Mesenchymal stem cell (in vitro differentiated cells and primary cell): Measurements from ENCODE around the gene SPOUT1.

Experiments
- DNase-seq: peaks from one replicate; pipeline ENCODE4 v3.0.0-alpha.2; 2013
- H2AFZ ChIP-seq: one replicate; pipeline ENCODE4 v1.6.1; 2013; ENCODE audit warnings: low read depth, mild to moderate bottlenecking, control low read depth, inconsistent platforms, low read length, moderate library complexity
- H2AK5ac ChIP-seq: 2 replicates; pipeline ENCODE4 v1.6.1; 2013; ENCODE audit warnings: low read length, moderate library complexity, mild to moderate bottlenecking, inconsistent platforms; ENCODE audit not compliant: severe bottlenecking
- H2BK120ac ChIP-seq: one replicate; pipeline ENCODE4 v1.6.1; 2013; ENCODE audit warnings: low read depth, mild to moderate bottlenecking, inconsistent platforms, low read length, moderate library complexity
- H2BK12ac ChIP-seq, 2 experiments: one replicate each; pipeline ENCODE4 v1.6.1; 2013; ENCODE audit warnings: inconsistent platforms in 2 of 2, low read length in 2 of 2, mild to moderate bottlenecking in 2 of 2, moderate library complexity in 2 of 2, control low read depth in 1 of 2
- H2BK15ac ChIP-seq: one replicate; pipeline ENCODE4 v1.6.1; 2013; ENCODE audit warnings: mild to moderate bottlenecking, low read depth, inconsistent platforms; ENCODE audit not compliant: poor library complexity, severe bottlenecking
- H2BK5ac ChIP-seq: 2 replicates; pipeline ENCODE4 v1.6.1; 2013; ENCODE audit warnings: low read depth, mild to moderate bottlenecking, low read length, control low read depth, inconsistent platforms; ENCODE audit not compliant: poor library complexity, severe bottlenecking
- H3K14ac ChIP-seq, 2 experiments: one replicate each; pipeline ENCODE4 v1.6.1; 2013; ENCODE audit warnings: inconsistent platforms in 2 of 2, low read length in 2 of 2, control low read depth in 1 of 2, mild to moderate bottlenecking in 1 of 2, moderate library complexity in 1 of 2
- H3K18ac ChIP-seq, 2 experiments: one replicate each; pipeline ENCODE4 v1.6.1; 2013; ENCODE audit warnings: inconsistent platforms in 2 of 2, low read length in 2 of 2, control low read depth in 1 of 2, low read depth in 1 of 2, mild to moderate bottlenecking in 1 of 2
- H3K23ac ChIP-seq, 2 experiments: one replicate each; pipeline ENCODE4 v1.6.1; 2013; ENCODE audit warnings: inconsistent platforms in 2 of 2, low read length in 2 of 2, mild to moderate bottlenecking in 2 of 2, moderate library complexity in 2 of 2, control low read depth in 1 of 2
- H3K27ac ChIP-seq: 2 replicates; pipeline ENCODE4 v1.5.1; 2013; ENCODE audit warnings: mild to moderate bottlenecking, moderate library complexity, low read length, control low read depth, inconsistent platforms; ENCODE audit not compliant: poor library complexity, severe bottlenecking
- H3K27me3 ChIP-seq, 2 experiments: 2 replicates each; pipeline versions ENCODE4 v1.6.1 to v1.7.0; 2013; ENCODE audit warnings: low read length in 2 of 2, mild to moderate bottlenecking in 2 of 2, moderate library complexity in 2 of 2, control low read depth in 1 of 2, inconsistent platforms in 1 of 2; ENCODE audit not compliant: control insufficient read depth in 1 of 2, insufficient read depth in 1 of 2
- H3K36me3 ChIP-seq, 2 experiments: 2 replicates each; pipeline versions ENCODE4 v1.6.1 to v1.7.0; 2013; ENCODE audit warnings: low read length in 2 of 2, control low read depth in 1 of 2, inconsistent platforms in 1 of 2, low read depth in 1 of 2, mild to moderate bottlenecking in 1 of 2; ENCODE audit not compliant: insufficient read depth in 2 of 2, control insufficient read depth in 1 of 2
- H3K4ac ChIP-seq, 2 experiments: one replicate each; pipeline ENCODE4 v1.6.1; 2013; ENCODE audit warnings: inconsistent platforms in 2 of 2, low read length in 2 of 2, mild to moderate bottlenecking in 2 of 2, moderate library complexity in 2 of 2, control low read depth in 1 of 2, low read depth in 1 of 2
- H3K4me1 ChIP-seq: 2 replicates; pipeline ENCODE4 v1.6.1; 2013; ENCODE audit warnings: low read depth, low read length, control low read depth; ENCODE audit not compliant: control insufficient read depth, insufficient read depth
- H3K4me2 ChIP-seq: 2 replicates; pipeline ENCODE4 v1.6.1; 2013; ENCODE audit warnings: low read length, mild to moderate bottlenecking, inconsistent platforms; ENCODE audit not compliant: poor library complexity, severe bottlenecking
- H3K4me3 ChIP-seq, 2 experiments: 2 replicates each; pipeline versions ENCODE4 v1.5.1 to v1.7.0; 2013; ENCODE audit warnings: low read length in 2 of 2, mild to moderate bottlenecking in 2 of 2, control low read depth in 1 of 2, low read depth in 1 of 2; ENCODE audit not compliant: insufficient read depth in 1 of 2
- H3K79me1 ChIP-seq: replicated peaks from 2 replicates; pipeline ENCODE4 v1.6.1; 2013; ENCODE audit warnings: mild to moderate bottlenecking, control low read depth, low read length, inconsistent platforms; ENCODE audit not compliant: poor library complexity, severe bottlenecking
- H3K9ac ChIP-seq: 2 replicates; pipeline ENCODE4 v1.7.0; 2013; ENCODE audit warnings: mild to moderate bottlenecking, low read length, moderate library complexity
- H3K9me3 ChIP-seq: 2 replicates; pipeline ENCODE4 v1.7.0; 2013; ENCODE audit warnings: mild to moderate bottlenecking, low read length; ENCODE audit not compliant: control insufficient read depth
- H4K8ac ChIP-seq: one replicate; pipeline ENCODE4 v1.6.1; 2013; ENCODE audit warnings: inconsistent platforms, mild to moderate bottlenecking, low read length, moderate library complexity
- H4K91ac ChIP-seq: one replicate; pipeline ENCODE4 v1.6.1; 2013; ENCODE audit warnings: mild to moderate bottlenecking, low read length, inconsistent platforms
- WGBS: methylation state at CpG from one replicate; pipeline ENCODE4 v1.1.7; 2013; ENCODE audit warnings: mixed read lengths; 5-methylcytosine and 5-hydroxymethylcytosine counted together

The SPOUT1 gene

GRCh38 chr9:128838338-128838737, 8.7 kb upstream of the SPOUT1 start:
- Histone ChIP-seq H4K8ac (no peak overlapping the region), H3K4me3 (no peak overlapping the region), H2BK15ac (no peak overlapping the region), H2BK5ac (no peak overlapping the region), H3K9ac (no peak overlapping the region), H2AK5ac (no peak overlapping the region), H3K18ac (no peak overlapping the region), H2AFZ (no peak overlapping the region), H3K27me3 (no peaks in the 10 kb centered on the region), H3K9me3 (no peaks in the 10 kb centered on the region), H3K36me3 (peaks cover 24 to 41% of the 10 kb centered on the region in 2 experiments), H2BK12ac (no peak overlapping the region), H3K4me2 (no peak overlapping the region), H3K23ac (no peak overlapping the region), H3K14ac (no peak overlapping the region), H3K4me1 (peaks cover 5% of the 10 kb centered on the region), H4K91ac (no peak overlapping the region), H3K27ac (no peak overlapping the region), H2BK120ac (no peak overlapping the region), H3K4ac (no peak overlapping the region), H3K79me1 (peaks cover 2% of the 10 kb centered on the region)
- DNase-seq: no peak
- 86% methylated on average over 2 of the region's 3 CpGs for WGBS

DNA sequence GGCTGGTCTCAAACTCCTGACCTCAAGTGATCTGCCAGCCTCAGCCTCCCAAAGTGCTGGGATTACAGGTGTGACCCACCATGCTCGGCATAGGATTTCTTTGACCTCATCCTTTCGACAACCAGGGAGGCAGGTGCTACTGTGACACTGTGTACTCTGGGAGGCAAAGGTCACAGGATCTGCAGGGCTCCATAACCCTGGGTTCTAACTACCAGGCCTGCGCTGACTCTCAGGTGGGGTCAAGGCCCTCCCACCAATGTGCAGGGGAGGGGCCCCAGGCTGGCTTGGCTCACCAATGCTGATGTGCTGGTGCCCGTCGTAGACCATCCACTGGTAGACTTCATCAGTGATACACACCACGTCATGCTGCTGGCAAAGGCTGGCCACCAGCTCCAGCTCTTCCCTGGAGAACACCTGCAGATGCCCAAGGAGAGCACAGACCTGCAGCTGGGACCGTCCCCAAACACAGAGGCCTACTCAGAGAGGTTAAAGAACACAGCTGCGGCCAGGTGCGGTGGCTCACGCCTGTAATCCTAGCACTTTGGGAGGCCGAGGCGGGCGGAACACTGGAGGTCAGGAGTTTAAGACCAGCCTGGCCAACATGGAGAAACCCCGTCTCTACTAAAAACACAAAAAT, 7.0 kb upstream of the SPOUT1 start:
- no peak overlapping the region for H2AK5ac ChIP-seq
- 85% methylated on average over 14 of the region's 14 CpGs for WGBS

DNA sequence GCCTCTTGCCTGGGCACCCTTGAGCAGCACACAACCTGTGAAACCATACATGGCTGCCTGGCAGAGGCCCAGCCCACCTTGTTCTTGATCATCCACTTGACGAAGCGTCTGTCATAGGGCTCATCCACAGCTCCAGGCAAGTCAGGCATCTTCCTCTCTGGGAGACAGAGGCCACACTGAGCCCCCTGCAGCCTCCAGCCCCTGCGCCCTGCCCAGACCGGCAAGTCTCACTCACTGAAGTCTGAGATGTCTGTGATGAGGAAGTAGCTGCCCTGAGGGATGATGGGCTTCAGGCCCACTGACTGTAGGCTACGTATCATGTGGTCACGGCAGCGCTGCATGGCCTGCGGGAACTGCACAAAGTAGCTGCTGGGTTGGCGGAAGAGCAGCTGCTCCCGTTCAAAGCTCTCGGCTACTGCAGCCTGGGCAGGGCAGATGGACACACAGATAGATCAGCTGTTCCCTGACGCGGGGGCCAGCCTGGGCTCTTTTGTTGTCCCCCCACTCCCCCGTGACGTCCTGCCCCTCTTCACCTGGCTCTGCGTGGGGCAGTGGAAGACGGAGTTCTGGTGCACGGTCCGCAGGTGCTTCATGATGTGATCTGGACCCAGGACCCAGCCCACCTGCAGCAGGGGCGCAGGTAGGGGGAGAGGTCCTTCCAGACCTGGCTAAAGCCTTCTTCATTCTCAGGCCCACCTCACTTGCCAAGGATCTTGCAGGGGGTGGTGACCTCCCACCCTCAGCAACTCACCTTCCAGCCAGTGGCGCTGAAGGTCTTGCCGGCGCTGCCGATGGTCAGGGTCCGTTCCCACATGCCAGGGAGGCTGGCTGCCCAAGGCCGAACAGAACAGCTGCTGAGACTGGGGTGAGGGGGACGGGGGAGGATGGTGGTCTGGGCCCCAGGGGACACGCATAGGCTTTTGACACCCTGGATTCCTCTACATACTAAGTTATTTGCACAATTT, 5.9 kb upstream of the SPOUT1 start:
- Histone ChIP-seq H3K36me3 (peaks cover 24 to 39% of the 10 kb centered on the region in 2 experiments), H2BK120ac (no peak overlapping the region), H3K9me3 (no peaks in the 10 kb centered on the region), H2AK5ac (no peak overlapping the region), H2BK15ac (no peak overlapping the region), H3K4ac (no peak overlapping the region), H3K23ac (no peak overlapping the region), H2BK12ac (no peak overlapping the region), H3K9ac (no peak overlapping the region), H3K27ac (no peak overlapping the region), H3K4me3 (no peak overlapping the region), H2BK5ac (no peak overlapping the region), H4K91ac (no peak overlapping the region), H3K4me1 (peaks cover 5% of the 10 kb centered on the region), H3K79me1 (peaks cover 2% of the 10 kb centered on the region), H2AFZ (no peak overlapping the region), H3K14ac (no peak overlapping the region), H3K27me3 (no peaks in the 10 kb centered on the region), H3K4me2 (no peak overlapping the region), H3K18ac (no peak overlapping the region), H4K8ac (no peak overlapping the region)
- 97% methylated on average over 28 of the region's 28 CpGs for WGBS
- DNase-seq: no peak

More for the DNA sequence above, 7.0 kb upstream of the SPOUT1 start:
- Histone ChIP-seq H2BK12ac (no peak overlapping the region), H3K23ac (no peak overlapping the region), H2BK15ac (no peak overlapping the region), H3K36me3 (peaks cover 24 to 39% of the 10 kb centered on the region in 2 experiments), H3K27ac (no peak overlapping the region), H3K9ac (no peak overlapping the region), H2BK5ac (no peak overlapping the region), H3K4me1 (peaks cover 5% of the 10 kb centered on the region), H2AFZ (no peak overlapping the region), H3K14ac (no peak overlapping the region), H2BK120ac (no peak overlapping the region), H4K91ac (no peak overlapping the region), H3K9me3 (no peaks in the 10 kb centered on the region), H3K18ac (no peak overlapping the region), H3K4ac (no peak overlapping the region), H3K27me3 (no peaks in the 10 kb centered on the region), H4K8ac (no peak overlapping the region), H3K4me3 (no peak overlapping the region), H3K79me1 (peaks cover 2% of the 10 kb centered on the region), H3K4me2 (no peak overlapping the region)
- DNase-seq: no peak

GRCh38 chr9:128833696-128834095, 4.1 kb upstream of the SPOUT1 start:
- no peak overlapping the region for H2BK15ac ChIP-seq
- H4K91ac ChIP-seq: no peak overlapping the region
- H2AFZ ChIP-seq: no peak overlapping the region
- H3K36me3 ChIP-seq: peaks cover 24 to 39% of the 10 kb centered on the region in 2 experiments
- peaks cover 9% of the 10 kb centered on the region for H3K79me1 ChIP-seq
- H4K8ac ChIP-seq: no peak overlapping the region
- H3K9me3 ChIP-seq: no peaks in the 10 kb centered on the region
- no peak for DNase-seq
- H3K4me2 ChIP-seq: no peak overlapping the region
- no peak overlapping the region for H3K18ac ChIP-seq
- H2BK120ac ChIP-seq: no peak overlapping the region
- H2BK12ac ChIP-seq: no peak overlapping the region
- H2BK5ac ChIP-seq: no peak overlapping the region
- no peak overlapping the region for H3K4me3 ChIP-seq
- WGBS: 94% methylated on average over 10 of the region's 10 CpGs
- H3K23ac ChIP-seq: no peak overlapping the region
- no peak overlapping the region for H3K9ac ChIP-seq
- H3K4me1 ChIP-seq: peaks cover 12% of the 10 kb centered on the region
- H2AK5ac ChIP-seq: no peak overlapping the region
- H3K27me3 ChIP-seq: no peaks in the 10 kb centered on the region
- no peak overlapping the region for H3K14ac ChIP-seq
- H3K4ac ChIP-seq: no peak overlapping the region
- no peak overlapping the region for H3K27ac ChIP-seq
